Epithelial cell of esophagus (primary cell): ENCODE data around the gene DAPK2.

ENCODE experiments used
- DNase-seq: peaks from one replicate; pipeline ENCODE4 v3.0.0; 2010; ENCODE audit warnings: low read depth
- H3K4me3 ChIP-seq: 2 replicates; pipeline ENCODE4 v1.5.1; 2011; ENCODE audit warnings: mild to moderate bottlenecking, low read length, control low read depth
- CTCF ChIP-seq: IDR thresholded peaks from 2 replicates; pipeline ENCODE4 v1.5.1; 2011; ENCODE audit warnings: low read depth, mild to moderate bottlenecking, low read length, control low read depth, inconsistent platforms; ENCODE audit not compliant: insufficient read depth; ENCODE audit errors: missing control alignments

Gene DAPK2

GRCh38 chr15:63874616-63875015, 171.7 kb downstream of the DAPK2 start:
- H3K4me3 ChIP-seq, result no peak overlapping the region
- no peak for TF ChIP-seq CTCF
- peak; percentile 49 for DNase-seq

GRCh38 chr15:63872759-63873510, 173.3 kb downstream of the DAPK2 start:
- DNase-seq, result no peak
- no peak overlapping the region for H3K4me3 ChIP-seq
- TF ChIP-seq CTCF, result no peak

GRCh38 chr15:63870487-63871209, 175.6 kb downstream of the DAPK2 start:
- H3K4me3 ChIP-seq, result no peak overlapping the region
- peak; percentile 86 for DNase-seq
- TF ChIP-seq CTCF, result no peak

GRCh38 chr15:63870043-63870394, 176.3 kb downstream of the DAPK2 start:
- TF ChIP-seq CTCF, result no peak
- DNase-seq, result no peak
- H3K4me3 ChIP-seq, result no peak overlapping the region

- no peak overlapping the region for H3K4me3 ChIP-seq
- no peak for TF ChIP-seq CTCF
- DNase-seq, result no peak
These were observed 176.8 kb downstream of the DAPK2 start for GRCh38 chr15:63869371-63870042.

- H3K4me3 ChIP-seq, result no peak overlapping the region
- no peak for TF ChIP-seq CTCF
- DNase-seq, result no peak
These were observed 182.1 kb downstream of the DAPK2 start for GRCh38 chr15:63864186-63864585.
